Kidney epithelial cell (primary cell): Measurements from ENCODE around the gene KCNC2. TPM values are rescaled to one million over a fixed set of nuclear protein-coding genes. Genes with fewer than 3 reads are reported as not detected.

Source experiments
- DNase-seq: peaks from one replicate; pipeline ENCODE4 v3.0.0-alpha.2; 2010; ENCODE audit warnings: low read depth
- H3K27me3 ChIP-seq: 2 replicates; pipeline ENCODE4 v1.6.0; 2011; ENCODE audit warnings: low read length; ENCODE audit not compliant: control insufficient read depth, insufficient read depth
- H3K36me3 ChIP-seq: 2 replicates; pipeline ENCODE4 v1.5.1; 2011; ENCODE audit warnings: low read length; ENCODE audit not compliant: control insufficient read depth, insufficient read depth
- H3K4me3 ChIP-seq: 2 replicates; pipeline ENCODE4 v1.5.1; 2011; ENCODE audit warnings: low read depth, mild to moderate bottlenecking, control low read depth, low read length
- total RNA-seq: library from RNA; depleted of rRNA; stranded (reverse); fragments of >200 nt; gene quantifications from 2 replicates; pipeline ENCODE4 v1.2.3, GENCODE V29; 2015
- TF ChIP-seq, protein P1 (sequence below): IDR thresholded peaks from 2 replicates; pipeline ENCODE4 v1.5.1; 2011; ENCODE audit warnings: mild to moderate bottlenecking, moderate library complexity, low read length, control low read depth, inconsistent platforms; ENCODE audit not compliant: insufficient read depth, poor library complexity, severe bottlenecking

The KCNC2 gene
- total RNA-seq, 1 donor from 2014 or later: not detected

DNA sequence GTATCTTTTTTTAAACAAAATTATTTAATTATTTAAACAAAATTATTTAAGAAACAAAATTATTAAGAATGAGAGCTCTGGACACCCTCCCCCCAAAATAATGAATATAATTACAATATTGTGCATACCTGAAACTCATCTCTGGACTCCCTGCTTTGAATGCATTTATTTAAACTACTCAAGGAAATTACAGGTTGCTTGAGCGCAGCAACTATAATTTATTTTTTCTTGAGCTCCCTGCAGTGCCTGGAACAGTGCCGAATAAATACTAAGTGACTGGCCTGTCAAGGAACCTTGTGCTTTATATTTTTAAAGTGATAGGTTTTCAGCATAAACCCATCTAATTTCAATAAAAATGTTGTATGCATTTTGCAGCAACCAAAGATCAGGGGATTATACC is 93.9 kb downstream of the KCNC2 start:
- Histone ChIP-seq H3K36me3 (no peaks in the 10 kb centered on the region), H3K27me3 (no peaks in the 10 kb centered on the region), H3K4me3 (no peak overlapping the region)
- TF ChIP-seq, protein P1, sequence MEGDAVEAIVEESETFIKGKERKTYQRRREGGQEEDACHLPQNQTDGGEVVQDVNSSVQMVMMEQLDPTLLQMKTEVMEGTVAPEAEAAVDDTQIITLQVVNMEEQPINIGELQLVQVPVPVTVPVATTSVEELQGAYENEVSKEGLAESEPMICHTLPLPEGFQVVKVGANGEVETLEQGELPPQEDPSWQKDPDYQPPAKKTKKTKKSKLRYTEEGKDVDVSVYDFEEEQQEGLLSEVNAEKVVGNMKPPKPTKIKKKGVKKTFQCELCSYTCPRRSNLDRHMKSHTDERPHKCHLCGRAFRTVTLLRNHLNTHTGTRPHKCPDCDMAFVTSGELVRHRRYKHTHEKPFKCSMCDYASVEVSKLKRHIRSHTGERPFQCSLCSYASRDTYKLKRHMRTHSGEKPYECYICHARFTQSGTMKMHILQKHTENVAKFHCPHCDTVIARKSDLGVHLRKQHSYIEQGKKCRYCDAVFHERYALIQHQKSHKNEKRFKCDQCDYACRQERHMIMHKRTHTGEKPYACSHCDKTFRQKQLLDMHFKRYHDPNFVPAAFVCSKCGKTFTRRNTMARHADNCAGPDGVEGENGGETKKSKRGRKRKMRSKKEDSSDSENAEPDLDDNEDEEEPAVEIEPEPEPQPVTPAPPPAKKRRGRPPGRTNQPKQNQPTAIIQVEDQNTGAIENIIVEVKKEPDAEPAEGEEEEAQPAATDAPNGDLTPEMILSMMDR: no peak
- DNase-seq: no peak

DNA sequence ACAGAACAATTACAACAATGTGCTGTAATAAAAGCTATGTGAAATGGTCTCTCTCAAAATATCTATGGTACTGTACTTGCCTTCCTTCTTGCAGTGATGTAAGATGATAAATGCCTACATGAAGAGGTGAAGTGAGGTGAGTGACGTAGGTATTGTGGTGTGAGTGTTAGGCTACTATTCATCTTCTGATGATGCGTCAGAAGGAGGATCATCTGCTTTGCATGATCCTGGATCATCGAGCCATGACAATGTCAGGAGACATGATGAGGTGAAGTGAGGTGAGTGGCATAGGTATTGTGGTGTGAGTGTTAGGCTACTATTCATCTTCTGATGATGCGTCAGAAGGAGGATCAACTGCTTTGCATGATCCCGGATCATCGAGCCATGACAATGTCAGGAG is 105.8 kb downstream of the KCNC2 start:
- no peak for DNase-seq
- no peak overlapping the region for H3K4me3 ChIP-seq
- no peaks in the 10 kb centered on the region for H3K27me3 ChIP-seq
- TF ChIP-seq, protein P1: no peak
- H3K36me3 ChIP-seq: no peaks in the 10 kb centered on the region

DNA sequence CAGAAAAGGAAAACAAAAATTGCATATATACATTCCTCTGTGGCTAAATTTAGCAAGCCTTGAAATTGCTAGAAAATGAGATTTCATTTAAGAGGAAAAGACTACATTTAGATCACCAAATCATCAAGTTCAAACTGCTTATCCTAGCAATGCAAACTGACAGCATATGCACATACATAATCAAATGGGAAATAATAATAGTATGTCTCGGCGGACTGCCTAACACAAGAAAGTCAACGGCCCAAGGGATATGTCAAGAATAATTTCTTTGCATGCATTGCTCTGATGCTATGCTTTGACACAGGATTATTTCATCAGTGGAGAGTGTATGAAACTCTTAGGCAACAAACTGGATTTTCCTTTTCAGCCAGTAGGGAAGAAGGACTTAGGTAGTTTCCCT is 107.9 kb downstream of the KCNC2 start:
- no peak for DNase-seq
- TF ChIP-seq, protein P1: no peak
- no peaks in the 10 kb centered on the region for H3K36me3 ChIP-seq
- H3K27me3 ChIP-seq: no peaks in the 10 kb centered on the region
- H3K4me3 ChIP-seq: no peak overlapping the region

DNA sequence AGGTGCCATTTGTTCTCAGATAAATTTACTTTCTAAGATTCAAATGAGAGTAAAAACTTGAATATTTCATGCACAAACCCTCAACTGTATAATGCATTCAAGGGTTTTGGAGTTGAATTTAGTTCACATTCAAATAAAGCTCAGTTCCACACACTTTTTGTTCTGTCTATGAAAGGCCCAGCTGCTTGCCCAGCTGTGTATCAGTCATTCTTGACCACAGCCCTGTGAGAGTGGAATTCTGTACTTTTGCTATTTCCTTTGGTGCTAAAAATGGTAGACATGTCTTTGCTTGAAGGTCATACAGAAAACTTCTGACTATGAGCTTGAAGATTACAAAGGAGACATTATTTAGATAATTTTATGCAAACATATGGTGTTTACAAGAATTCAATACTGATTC is 110.4 kb downstream of the KCNC2 start:
- H3K36me3 ChIP-seq: no peaks in the 10 kb centered on the region
- TF ChIP-seq, protein P1: no peak
- DNase-seq: no peak
- no peak overlapping the region for H3K4me3 ChIP-seq
- H3K27me3 ChIP-seq: no peaks in the 10 kb centered on the region

DNA sequence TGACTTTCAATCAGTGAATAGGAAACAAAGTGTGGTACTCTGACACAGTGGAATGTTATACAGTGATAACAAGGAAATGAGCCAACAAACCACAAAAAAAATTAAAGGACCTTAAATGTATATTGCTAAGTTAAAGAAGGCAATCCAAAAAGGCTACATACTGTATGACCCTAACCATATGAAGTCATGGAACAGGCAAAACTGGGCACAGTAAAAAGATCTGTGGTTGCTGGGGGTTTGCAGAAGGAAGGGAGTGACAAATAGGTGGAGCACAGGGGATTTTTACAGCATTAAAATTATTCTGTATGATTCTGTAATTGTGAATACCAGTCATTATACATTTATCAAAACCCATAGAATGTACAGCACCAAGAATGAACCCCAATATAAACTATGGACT is 112.6 kb downstream of the KCNC2 start:
- TF ChIP-seq, protein P1: no peak
- Histone ChIP-seq H3K36me3 (no peaks in the 10 kb centered on the region), H3K27me3 (no peaks in the 10 kb centered on the region), H3K4me3 (no peak overlapping the region)
- DNase-seq: no peak

DNA sequence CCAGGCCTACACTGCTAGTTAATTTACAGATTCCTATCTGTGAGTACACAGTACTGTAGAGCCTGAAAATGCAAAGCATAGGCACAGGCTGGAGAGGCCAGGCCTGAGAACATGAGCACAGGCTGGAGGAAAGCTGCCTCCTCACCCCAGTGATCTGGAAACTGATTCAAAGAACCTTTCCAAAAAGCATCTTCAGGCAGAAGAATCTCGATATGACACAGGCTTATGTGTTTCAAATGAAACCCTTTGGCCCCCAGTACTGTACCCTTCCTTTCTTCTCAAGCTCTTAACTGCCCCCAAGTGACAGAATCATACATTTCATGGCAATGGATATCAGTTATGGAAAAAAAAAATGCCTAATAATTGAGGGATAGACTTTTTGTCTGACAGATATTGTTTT is 122.0 kb downstream of the KCNC2 start:
- no peak for DNase-seq
- no peaks in the 10 kb centered on the region for H3K27me3 ChIP-seq
- H3K4me3 ChIP-seq: no peak overlapping the region
- no peaks in the 10 kb centered on the region for H3K36me3 ChIP-seq
- TF ChIP-seq, protein P1: peak; percentile 23
